ENCODE measurements around the gene NR6A1. TPM values are rescaled to one million over a fixed set of nuclear protein-coding genes. Genes with fewer than 3 reads are reported as not detected.

NR6A1 gene
- total and polyA plus RNA-seq, 2 of the 13 experiments (the other 11 are each of a cell fraction or from before 2014, with no cell fraction given): 28.1 to 31.5 TPM

GRCh38 chr9:124615100-124615742 is 155.9 kb downstream of the NR6A1 start:
- H4K20me1 ChIP-seq (ENCODE audit: insufficient read depth, low read length): 0 out of 2 replicates have a peak, but pooled peaks cover 7% of the 10 kb centered on the region
- DNase-seq (ENCODE audit: low spot score): no peak
- H3K4me2 ChIP-seq (ENCODE audit: low read depth, low read length): no peak overlapping the region
- no TSS peak for BruUV-seq (replicated peaks)
- in situ Hi-C loops (cut with HindIII; ENCODE audit: extremely low pct_ligation_motif_present, low pct_unique_long_range_greater_than_20kb): loop anchor here (5.0 kb wide), 1 partner anchor 97 kb away; no protein-coding TSS in a partner anchor
- TF ChIP-seq ZNF264 (CRISPR knock-in tag; IDR thresholded peaks at IDR 0.05): no peak
- TF ChIP-seq, protein P1, sequence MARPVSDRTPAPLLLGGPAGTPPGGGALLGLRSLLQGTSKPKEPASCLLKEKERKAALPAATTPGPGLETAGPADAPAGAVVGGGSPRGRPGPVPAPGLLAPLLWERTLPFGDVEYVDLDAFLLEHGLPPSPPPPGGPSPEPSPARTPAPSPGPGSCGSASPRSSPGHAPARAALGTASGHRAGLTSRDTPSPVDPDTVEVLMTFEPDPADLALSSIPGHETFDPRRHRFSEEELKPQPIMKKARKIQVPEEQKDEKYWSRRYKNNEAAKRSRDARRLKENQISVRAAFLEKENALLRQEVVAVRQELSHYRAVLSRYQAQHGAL (CRISPR knock-in tag; IDR thresholded peaks at IDR 0.05; ENCODE audit: not compliant biosample characterization): no peak
- TF ChIP-seq CEBPB (IDR thresholded peaks at IDR 0.05; ENCODE audit: borderline replicate concordance, low read depth, low read length): peak; percentile 58; the same call in 1 of the 2 replicates
- no peak for TF ChIP-seq ZNF678 (CRISPR knock-in tag; IDR thresholded peaks at IDR 0.05)
- peak; percentile 45 to 63; a peak in 3 of 4 replicates for TF ChIP-seq MAFK (conservative IDR thresholded peaks at IDR 0.05 in 1 of 2, IDR thresholded peaks at IDR 0.05 in 1 of 2; ENCODE audit: low read length in 2 of 2)
- peak; percentile 41; the same call in 1 of the 2 replicates for TF ChIP-seq MAFF (IDR thresholded peaks at IDR 0.05; ENCODE audit: low read depth, low read length)
- TF ChIP-seq ZSCAN21 (CRISPR knock-in tag; IDR thresholded peaks at IDR 0.05; ENCODE audit: borderline replicate concordance): no peak
- no peaks in the 10 kb centered on the region; a peak in 1 of 5 replicates for H3K36me3 ChIP-seq (replicated peaks in 1 of 2; ENCODE audit: control insufficient read depth in 1 of 2, insufficient read depth in 2 of 2, low read length in 2 of 2)
- intact Hi-C loops (cut with micrococcal nuclease; ENCODE audit: unreplicated experiment): no loop called here
- no peak overlapping the region for H3K9ac ChIP-seq (ENCODE audit: insufficient read depth, low read depth, low read length)
- no peak for FAIRE-seq
- H3K27ac ChIP-seq (ENCODE audit: extremely low read length, insufficient read depth, low read length): no peak overlapping the region
- no peak for ATAC-seq
- no peaks in the 10 kb centered on the region for H3K27me3 ChIP-seq (ENCODE audit: control insufficient read depth in 1 of 2, insufficient read depth in 2 of 2, low read length in 2 of 2)
- no peaks in the 10 kb centered on the region for H3K9me3 ChIP-seq (ENCODE audit: low read length)
- no peak overlapping the region for H3K4me3 ChIP-seq (replicated peaks in 1 of 3; ENCODE audit: insufficient read depth in 1 of 3, low read depth in 2 of 3, low read length in 3 of 3)
- 95% methylated on average over 2 of the region's 2 CpGs for WGBS (ENCODE audit: low lambda C conversion rate)
- H2AFZ ChIP-seq (ENCODE audit: low read length): no peak overlapping the region
- H3K79me2 ChIP-seq (ENCODE audit: insufficient read depth, low read length): peaks cover 8% of the 10 kb centered on the region
- POLR2A ChIA-PET: no interaction called here
- H3K4me1 ChIP-seq (ENCODE audit: insufficient read depth, low read length): peaks cover 23% of the 10 kb centered on the region
- CTCF ChIA-PET (ENCODE audit: low intra/inter-chr PET ratio, low total read pairs): interaction anchor here (4.5 kb wide), 1 partner anchor 97 kb away, joined by 141 read pairs; no protein-coding TSS in a partner anchor
